Activated CD4-positive, CD25-positive, alpha-beta regulatory T cell (primary cell): ENCODE data around the gene PCNX2.
"Not testable (repeated sequence)": the region's sequence is repeated elsewhere in the genome, so short reads cannot be mapped to it uniquely, and the experiment has no call there.

Source experiments
- DNase-seq, 4 experiments: peaks; one replicate each; lab custom pipeline; 2025; lab: John Stamatoyannopoulos, UW

Gene PCNX2

DNA sequence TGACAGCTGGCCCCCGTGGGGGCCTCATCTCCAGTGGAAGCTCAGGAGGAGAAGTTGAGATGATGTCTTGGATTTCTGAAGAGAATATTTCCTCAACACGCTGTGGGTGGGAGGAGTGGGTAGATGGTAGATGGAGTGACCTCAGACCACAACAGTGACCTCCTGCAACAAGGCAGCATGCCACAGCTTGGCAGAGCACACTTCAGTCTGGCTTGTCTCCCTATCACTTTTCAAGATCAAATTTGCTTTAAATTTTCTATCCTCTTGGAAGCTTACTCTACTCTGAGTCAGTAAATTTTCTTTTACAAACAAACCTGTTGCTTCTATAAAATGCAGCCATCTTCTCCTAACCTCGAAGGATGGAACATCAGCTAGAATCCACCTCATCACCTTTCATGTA is 285.4 kb downstream of the PCNX2 start:
- no peak for DNase-seq

- no peak for DNase-seq
Observed at GRCh38 chr1:233006541-233006973, 289.0 kb downstream of the PCNX2 start.

- no peak for DNase-seq
Observed at GRCh38 chr1:233006108-233006507, 289.4 kb downstream of the PCNX2 start.

DNA sequence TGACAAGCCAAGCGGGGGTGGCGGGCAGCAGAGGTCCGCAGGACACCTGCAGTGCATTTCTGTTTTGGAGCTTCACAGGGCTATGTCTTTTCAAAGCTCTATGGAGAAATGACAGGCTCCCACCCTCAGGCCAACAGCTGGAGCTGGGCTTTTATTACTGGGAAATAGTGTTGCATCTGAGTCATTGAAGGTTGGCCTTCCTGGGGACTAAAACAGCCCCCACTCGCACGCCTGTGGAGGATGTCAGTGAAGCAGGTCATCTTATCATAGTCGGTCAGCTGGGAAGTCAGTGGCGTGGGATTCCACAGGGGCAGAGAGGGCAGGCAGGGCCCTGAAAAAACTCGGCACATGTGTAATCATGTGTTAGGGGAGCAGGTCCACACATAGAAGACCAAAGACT is 289.8 kb downstream of the PCNX2 start:
- no peak for DNase-seq

- DNase-seq, result no peak
Observed at GRCh38 chr1:233005156-233005555, 290.4 kb downstream of the PCNX2 start.

DNA sequence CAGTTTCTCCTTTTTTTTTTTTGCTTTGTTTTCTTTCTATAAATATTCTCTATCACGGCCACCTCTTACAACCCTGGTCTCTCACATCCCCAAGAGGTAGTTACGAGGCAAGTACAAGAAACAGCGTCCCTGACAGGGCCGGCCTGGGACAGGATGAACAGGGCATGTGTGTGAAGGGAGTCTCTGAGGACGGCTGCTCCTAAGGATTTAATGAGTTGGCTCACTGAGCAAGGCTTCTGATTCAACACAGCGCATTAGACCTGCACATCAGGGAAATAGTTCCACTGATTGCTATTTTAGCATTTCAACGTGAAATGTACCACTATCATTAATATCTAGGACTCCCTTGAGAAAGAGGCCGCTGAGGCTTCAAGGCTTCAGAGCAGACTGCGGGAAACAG is 291.1 kb downstream of the PCNX2 start:
- no peak for DNase-seq

DNA sequence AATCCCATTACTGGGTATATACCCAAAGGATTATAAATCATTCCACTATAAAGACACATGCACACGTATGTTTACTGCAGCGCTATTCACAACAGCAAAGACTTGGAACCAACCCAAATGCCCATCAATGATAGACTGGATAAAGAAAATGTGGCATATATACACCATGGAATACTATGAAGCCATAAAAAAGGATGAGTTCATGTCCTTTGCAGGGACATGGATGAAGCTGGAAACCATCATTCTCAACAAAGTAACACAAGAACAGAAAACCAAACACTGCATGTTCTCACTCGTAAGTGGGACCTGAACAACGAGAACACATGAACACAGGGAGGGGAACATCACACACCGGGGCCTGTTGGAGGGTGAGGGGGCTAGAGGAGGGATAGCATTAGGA is 291.9 kb downstream of the PCNX2 start:
- DNase-seq, result not testable (repeated sequence)

GRCh38 chr1:232999956-233000625 is 295.4 kb downstream of the PCNX2 start:
- DNase-seq, result no peak

- no peak for DNase-seq
Observed at GRCh38 chr1:232998646-232999045, 296.9 kb downstream of the PCNX2 start.

DNA sequence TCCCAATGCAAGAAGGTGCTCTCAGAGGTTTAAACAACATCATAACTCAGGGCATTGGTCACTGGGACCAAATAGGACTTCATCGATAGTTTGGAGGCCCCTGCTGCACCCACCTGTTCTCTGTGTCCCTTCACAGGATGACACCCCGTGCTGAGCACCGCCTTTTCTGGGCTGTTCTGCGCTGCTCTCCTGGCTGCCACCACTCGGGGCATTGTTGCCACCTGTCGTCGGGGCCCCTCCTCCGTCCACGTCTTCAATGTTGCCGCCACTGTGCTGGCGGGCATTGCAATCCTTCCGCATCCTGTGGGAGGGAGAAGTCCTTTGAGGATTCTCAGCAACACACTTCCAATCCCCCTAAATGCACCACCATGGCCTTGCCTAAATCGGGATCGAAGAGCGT is 297.4 kb downstream of the PCNX2 start:
- no peak for DNase-seq

GRCh38 chr1:232996143-232996542 is 299.4 kb downstream of the PCNX2 start:
- no peak for DNase-seq

DNA sequence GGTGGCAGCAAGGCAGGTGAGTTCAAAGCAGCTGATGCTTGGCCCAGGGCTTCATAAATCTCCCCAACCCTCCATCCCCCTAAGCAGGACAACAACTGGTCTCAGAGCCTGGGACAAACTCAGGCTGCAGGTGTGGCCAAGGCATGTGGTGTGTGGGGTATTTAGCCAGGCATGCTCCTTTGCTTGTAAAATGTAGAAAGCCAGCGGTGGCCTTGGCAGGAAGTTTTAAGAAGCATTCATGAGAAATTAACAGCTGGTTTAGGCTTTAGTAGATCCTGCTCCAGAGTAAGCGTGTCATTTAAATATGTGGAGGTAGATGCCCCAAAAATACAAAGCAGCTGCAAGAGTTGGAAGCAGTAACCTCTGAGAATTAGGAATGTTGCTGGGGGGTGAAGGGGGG is 300.3 kb downstream of the PCNX2 start:
- DNase-seq, result no peak

DNA sequence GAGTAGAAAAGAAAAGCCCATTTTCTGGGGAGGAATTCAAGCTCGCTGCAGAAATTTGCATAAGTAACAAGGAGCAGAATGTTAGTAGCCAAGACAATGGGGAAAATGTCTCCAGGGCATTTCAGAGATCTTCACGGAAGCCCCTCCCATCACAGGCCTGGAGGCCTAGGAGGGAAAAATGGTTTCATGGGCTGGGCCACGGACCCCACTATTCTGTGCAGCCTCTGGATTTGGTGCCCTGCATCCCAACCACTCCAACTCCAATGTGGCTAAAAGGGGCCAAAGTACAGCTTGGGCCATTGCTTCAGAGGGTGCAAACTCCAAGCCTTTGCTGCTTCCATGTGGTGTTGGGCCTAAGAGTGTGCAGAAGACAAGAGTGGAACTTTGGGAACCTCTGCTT is 302.0 kb downstream of the PCNX2 start:
- DNase-seq, result no peak

DNA sequence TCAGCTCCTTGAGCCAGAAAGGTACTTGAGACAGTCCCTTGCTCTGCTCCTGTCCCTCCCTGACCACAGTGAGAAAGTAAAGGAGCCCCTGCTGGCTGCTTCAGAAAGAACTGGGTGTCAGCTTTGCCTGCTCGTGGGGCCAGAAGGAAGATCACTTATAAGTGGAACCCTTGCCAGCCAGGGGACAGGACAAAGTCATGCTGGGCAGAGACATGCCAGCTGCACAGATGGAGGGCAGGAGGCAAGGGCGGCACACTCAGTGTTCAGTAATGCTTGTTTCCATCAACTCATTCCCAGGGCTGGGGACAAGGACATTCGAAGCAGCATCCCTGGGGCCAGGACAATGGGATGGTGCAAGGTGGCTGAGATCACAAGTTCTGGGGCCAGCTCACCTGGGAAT is 303.3 kb downstream of the PCNX2 start:
- DNase-seq, result no peak

- DNase-seq, result no peak
Observed at GRCh38 chr1:232991238-232991637, 304.3 kb downstream of the PCNX2 start.

DNA sequence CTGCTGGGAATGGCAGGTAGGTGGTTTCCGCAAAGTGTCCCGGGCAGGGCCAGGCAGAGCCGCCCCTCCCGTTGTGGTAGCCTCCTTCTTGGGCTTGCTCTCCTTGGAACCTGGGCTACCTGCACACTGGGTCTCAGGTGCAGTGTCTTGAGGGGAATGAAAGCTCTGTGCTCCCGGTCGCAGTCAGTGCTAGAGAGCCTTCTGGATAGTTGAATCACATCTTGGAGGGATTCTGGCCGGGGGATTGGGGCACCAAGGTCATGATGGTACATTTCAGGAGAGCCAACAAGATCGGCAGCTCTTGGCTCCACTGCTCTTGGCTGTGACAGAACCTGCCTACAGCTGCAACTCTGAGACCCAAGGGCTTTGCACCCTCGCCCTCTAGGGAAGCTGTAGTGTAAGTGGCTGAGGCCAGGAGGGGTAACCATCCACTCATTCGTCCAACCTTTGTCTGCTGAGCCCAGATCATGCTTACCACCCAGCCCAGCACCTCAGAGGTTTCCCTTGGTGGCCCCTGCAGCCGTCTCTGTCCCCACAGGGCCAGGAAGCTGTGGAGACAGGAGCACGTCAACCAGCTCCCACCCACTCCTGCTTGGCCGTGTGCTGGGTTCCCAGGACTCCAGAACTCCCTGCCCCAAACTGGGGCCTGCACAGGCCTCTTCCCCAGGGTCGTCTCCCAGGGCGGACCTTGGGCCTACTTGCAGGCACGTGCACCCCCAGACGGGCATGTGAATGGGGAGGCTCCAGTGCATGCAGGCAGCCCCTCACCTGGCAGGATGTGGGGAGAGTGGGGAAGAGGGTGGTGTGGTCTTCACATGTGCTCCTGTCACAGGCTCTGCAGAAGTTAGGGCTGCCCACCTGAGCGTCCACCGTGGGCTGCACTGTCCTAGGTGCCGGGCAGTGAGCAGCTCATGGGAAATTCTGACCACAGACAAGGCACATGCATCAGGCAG is 305.1 kb downstream of the PCNX2 start:
- DNase-seq, result no peak

GRCh38 chr1:232988572-232989040 is 306.9 kb downstream of the PCNX2 start:
- no peak for DNase-seq

- no peak for DNase-seq
Observed at GRCh38 chr1:232987774-232988140, 307.8 kb downstream of the PCNX2 start.

DNA sequence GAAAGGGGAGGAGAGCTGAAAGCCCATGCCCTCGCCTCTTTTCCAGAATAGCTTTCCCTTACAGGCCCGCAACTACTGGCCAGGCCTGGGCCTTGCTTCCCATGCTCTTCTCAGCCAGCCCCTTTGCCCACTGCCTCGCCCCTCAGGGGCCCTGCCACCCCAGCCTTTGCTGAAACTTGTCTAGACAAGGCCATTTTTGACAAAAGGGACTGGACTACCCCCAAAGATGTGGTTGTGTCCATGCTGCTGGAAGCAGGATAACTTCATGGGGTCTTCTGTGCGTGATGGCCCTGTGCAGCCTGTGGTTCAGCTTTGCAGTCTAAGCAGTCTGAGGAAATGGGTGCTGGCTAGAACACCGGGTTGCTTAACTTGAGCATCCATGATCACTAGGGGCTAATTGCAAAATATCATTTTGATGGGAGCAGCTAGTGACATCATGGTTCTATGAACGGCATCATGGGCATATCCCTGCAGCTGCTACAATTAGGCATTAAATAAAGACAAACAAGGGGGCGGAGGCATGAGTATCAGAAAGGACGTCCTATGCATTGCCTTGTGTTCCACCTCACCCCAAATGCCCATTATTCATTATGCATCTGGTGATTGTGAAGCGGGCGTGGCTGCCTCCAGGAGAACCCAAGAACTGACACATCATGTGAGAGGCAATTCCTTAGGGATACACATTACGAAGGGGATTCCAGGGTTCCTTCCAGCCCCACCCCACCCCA is 308.3 kb downstream of the PCNX2 start:
- no peak for DNase-seq

DNA sequence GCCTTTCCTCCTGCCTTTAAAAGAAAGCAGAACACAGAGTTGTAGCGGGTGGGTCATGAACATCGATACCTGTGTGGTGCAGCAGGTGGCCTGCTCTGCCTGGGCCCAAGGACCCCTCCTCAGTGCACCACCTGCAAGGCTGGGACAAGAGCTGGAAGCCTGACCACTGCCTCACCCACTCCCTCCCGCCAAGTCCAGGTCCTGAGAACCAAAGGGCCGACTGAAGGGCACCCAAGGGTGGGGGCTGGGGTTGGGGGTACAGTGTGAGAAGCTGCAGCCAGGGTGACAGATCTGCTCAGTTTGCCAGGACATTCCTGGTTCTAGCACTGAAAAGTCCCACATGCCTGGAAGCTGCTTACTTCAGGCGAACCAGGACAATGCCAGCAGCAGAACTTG is 309.0 kb downstream of the PCNX2 start:
- no peak for DNase-seq

- no peak for DNase-seq
Observed at GRCh38 chr1:232985882-232986526, 309.5 kb downstream of the PCNX2 start.
